GM23248 (cell line): ENCODE measurements around the gene CAB39.

Experiments
- EZH2 ChIP-seq: fragments of 200-600 bp; sonication (generic); IDR thresholded peaks from 2 replicates; pipeline ENCODE4 v1.6.1; 2018; ENCODE audit warnings: antibody characterized with exemption, mild to moderate bottlenecking; ENCODE audit not compliant: insufficient read depth, poor library complexity, severe bottlenecking
- EZH2phosphoT487 ChIP-seq: fragments of 200-600 bp; sonication (generic); IDR thresholded peaks from 2 replicates; pipeline ENCODE4 v1.6.1; 2018; ENCODE audit warnings: antibody characterized with exemption, moderate library complexity, mild to moderate bottlenecking, low read depth; ENCODE audit not compliant: insufficient read depth

GRCh38 chr2:230759481-230760167 is 47.0 kb downstream of the CAB39 start:
- TF ChIP-seq EZH2 = no peak
- no peak for TF ChIP-seq EZH2phosphoT487
